ENCODE results near the gene ADAMTS20.

ADAMTS20 gene

GRCh38 chr12:43307126-43307525, 244.9 kb downstream of the ADAMTS20 start:
- DNase-seq, result no peak

DNA sequence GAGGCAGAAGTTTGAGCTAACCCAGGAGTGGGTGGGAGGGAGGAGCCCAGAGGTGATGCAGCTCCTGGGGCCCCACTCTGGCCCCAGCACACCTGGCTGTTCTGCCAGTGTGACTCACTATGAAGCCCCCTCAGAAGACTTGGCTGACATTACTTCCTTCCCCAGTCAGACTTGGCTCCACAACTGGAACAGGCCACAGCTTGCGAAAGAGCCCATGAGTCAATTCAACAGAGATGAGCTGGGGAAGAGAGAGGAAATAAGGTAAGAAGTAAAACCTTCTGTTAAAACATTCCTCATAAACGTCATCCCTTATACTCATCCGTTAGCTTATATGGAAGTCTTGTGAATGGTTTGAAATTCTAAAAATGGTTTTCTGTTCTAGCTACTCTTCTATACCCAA, 245.9 kb downstream of the ADAMTS20 start:
- DNase-seq, result no peak

DNA sequence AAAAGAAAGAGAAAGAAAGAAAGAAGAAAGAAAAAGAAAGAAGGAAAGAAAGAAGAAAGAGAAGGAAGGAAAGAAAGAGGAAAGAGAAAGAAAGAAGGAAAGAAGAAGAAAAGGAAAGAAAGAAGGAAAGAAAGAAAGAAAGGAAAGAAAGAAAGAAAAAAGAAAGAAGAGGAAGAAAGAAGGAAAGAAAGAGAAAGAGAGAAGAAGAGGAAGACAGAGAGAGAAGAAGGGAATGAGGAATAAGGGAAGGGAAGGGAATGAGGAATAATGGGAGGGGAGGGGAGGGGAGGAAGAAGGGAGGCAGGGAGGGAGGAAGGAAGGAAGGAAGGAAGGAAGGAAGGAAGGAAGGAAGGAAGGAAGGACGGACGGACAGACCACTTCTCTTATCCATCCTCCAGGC, 246.9 kb downstream of the ADAMTS20 start:
- DNase-seq, result no peak
